Natural killer cell (primary cell): ENCODE data around the gene BICRA. TPM values are rescaled to one million over a fixed set of nuclear protein-coding genes. Genes with fewer than 3 reads are reported as not detected.
A peak's percentile ranks its signal among the peaks of the same experiment; 100 is the strongest.

Experiments used
- ATAC-seq, 3 donors: fragments of 150-1000 bp in 2 of 3; fragments of 200-7000 bp in 1 of 3; cut with Tn5 transposase; 1 replicate in 1 of 3; 2 replicates in 2 of 3; pipeline ENCODE4 v1.10.0; 2021; ENCODE audit warnings: mild to moderate bottlenecking in 2 of 3, moderate library complexity in 2 of 3
- DNase-seq, 2 donors: peaks; one replicate each; pipeline versions ENCODE4 v3.0.0 to v3.0.0-alpha.2; 2013 to 2021; ENCODE audit warnings: mixed read lengths in 1 of 2
- H3K27ac ChIP-seq: one replicate; pipeline ENCODE4 v1.5.1; 2013; ENCODE audit warnings: mild to moderate bottlenecking, low read length
- H3K27me3 ChIP-seq: one replicate; pipeline ENCODE4 v1.6.1; 2013; ENCODE audit warnings: low read length; ENCODE audit not compliant: control insufficient read depth, insufficient read depth
- H3K36me3 ChIP-seq: one replicate; pipeline ENCODE4 v1.6.1; 2013; ENCODE audit warnings: low read length; ENCODE audit not compliant: control insufficient read depth, insufficient read depth
- H3K4me1 ChIP-seq: one replicate; pipeline ENCODE4 v1.6.1; 2013; ENCODE audit warnings: low read length; ENCODE audit not compliant: control insufficient read depth, insufficient read depth
- H3K4me3 ChIP-seq: one replicate; pipeline ENCODE4 v1.5.1; 2013; ENCODE audit warnings: low read length
- H3K9me3 ChIP-seq: one replicate; pipeline ENCODE4 v1.6.1; 2013; ENCODE audit warnings: low read length; ENCODE audit not compliant: control insufficient read depth, insufficient read depth
- H3K27ac Mint-ChIP-seq, 2 donors: one replicate each; pipeline ENCODE4 v1.8.0; 2022; ENCODE audit warnings: mild to moderate bottlenecking in 2 of 2, mixed read lengths in 2 of 2, moderate library complexity in 1 of 2
- H3K27me3 Mint-ChIP-seq, 2 donors: one replicate each; pipeline ENCODE4 v1.8.0; 2022; ENCODE audit warnings: low read depth in 2 of 2, mixed read lengths in 2 of 2
- H3K36me3 Mint-ChIP-seq: one replicate; pipeline ENCODE4 v1.8.0; 2022; ENCODE audit warnings: mixed read lengths
- H3K4me1 Mint-ChIP-seq, 2 donors: one replicate each; pipeline ENCODE4 v1.8.0; 2022; ENCODE audit warnings: mixed read lengths in 2 of 2
- H3K4me3 Mint-ChIP-seq: one replicate; pipeline ENCODE4 v1.8.0; 2022; ENCODE audit warnings: mild to moderate bottlenecking, moderate library complexity, mixed read lengths
- H3K9me3 Mint-ChIP-seq, 2 donors: one replicate each; pipeline ENCODE4 v1.8.0; 2022; ENCODE audit warnings: mixed read lengths in 2 of 2
- WGBS: methylation state at CpG from one replicate; pipeline ENCODE4 v1.1.7; 2013; ENCODE audit warnings: missing lambda C conversion rate; ENCODE audit not compliant: insufficient coverage; 5-methylcytosine and 5-hydroxymethylcytosine counted together
- intact Hi-C: fragments of 100-400 bp; cut with micrococcal nuclease; formaldehyde crosslinking; loops from one replicate; pipeline ENCODE4 v1.14.2; 2022
- total RNA-seq, 4 donors: library from RNA; stranded (reverse); fragments of 120-200 nt in 1 of 4; gene quantifications; one replicate each; pipeline versions ENCODE4 v1.2.3 to v1.2.4, GENCODE V29; 2013 to 2022
- TF ChIP-seq, protein P1 (sequence below): fragments of 200-600 bp; IDR thresholded peaks from one replicate; pipeline ENCODE4 v1.8.0; 2022; ENCODE audit warnings: antibody characterized with exemption

Gene BICRA
- total RNA-seq, 3 donors from 2014 or later (not counting 1 experiment from before 2014, with no cell fraction given), result 31.9 to 37.4 (median 34.1) TPM

DNA sequence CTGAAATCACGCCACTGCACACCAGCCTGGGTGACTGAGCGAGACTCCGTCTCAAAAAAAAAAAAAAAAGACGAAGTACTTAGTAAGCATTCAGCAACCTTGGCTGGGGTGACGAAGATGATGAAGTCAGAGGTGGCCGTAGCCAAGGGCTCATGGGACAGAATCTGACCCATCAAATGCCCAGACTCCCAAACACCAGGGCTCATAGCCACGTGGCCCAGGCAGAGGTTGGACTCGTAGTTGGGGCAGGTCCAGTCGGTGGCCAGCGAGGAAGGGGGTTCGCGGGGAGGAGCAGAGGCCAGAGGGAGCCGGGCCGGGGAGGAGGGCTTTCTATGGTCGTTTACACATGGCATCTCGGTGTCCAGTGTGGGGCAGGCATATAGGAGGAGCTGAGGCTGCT is 52.2 kb downstream of the BICRA start:
- no peak for DNase-seq
- Mint-ChIP-seq H3K4me1 (peaks cover 39 to 44% of the 10 kb centered on the region in 2 donors), H3K4me3 (no peak overlapping the region), H3K27me3 (no peaks in the 10 kb centered on the region), H3K27ac (peak overlapping the region in 1 of 2 donors; percentile 33), H3K9me3 (no peaks in the 10 kb centered on the region), H3K36me3 (no peaks in the 10 kb centered on the region)
- Histone ChIP-seq H3K4me3 (no peak overlapping the region), H3K27ac (no peak overlapping the region), H3K36me3 (peaks cover 2% of the 10 kb centered on the region), H3K4me1 (peaks cover 10% of the 10 kb centered on the region), H3K9me3 (no peaks in the 10 kb centered on the region), H3K27me3 (no peaks in the 10 kb centered on the region)
- intact Hi-C loops, result no loop called here
- TF ChIP-seq, protein P1, sequence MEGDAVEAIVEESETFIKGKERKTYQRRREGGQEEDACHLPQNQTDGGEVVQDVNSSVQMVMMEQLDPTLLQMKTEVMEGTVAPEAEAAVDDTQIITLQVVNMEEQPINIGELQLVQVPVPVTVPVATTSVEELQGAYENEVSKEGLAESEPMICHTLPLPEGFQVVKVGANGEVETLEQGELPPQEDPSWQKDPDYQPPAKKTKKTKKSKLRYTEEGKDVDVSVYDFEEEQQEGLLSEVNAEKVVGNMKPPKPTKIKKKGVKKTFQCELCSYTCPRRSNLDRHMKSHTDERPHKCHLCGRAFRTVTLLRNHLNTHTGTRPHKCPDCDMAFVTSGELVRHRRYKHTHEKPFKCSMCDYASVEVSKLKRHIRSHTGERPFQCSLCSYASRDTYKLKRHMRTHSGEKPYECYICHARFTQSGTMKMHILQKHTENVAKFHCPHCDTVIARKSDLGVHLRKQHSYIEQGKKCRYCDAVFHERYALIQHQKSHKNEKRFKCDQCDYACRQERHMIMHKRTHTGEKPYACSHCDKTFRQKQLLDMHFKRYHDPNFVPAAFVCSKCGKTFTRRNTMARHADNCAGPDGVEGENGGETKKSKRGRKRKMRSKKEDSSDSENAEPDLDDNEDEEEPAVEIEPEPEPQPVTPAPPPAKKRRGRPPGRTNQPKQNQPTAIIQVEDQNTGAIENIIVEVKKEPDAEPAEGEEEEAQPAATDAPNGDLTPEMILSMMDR, result no peak
- no peak for ATAC-seq
- WGBS, result 96% methylated on average over 16 of the region's 16 CpGs

GRCh38 chr19:47661611-47662010 is 52.7 kb downstream of the BICRA start:
- Mint-ChIP-seq H3K9me3 (no peaks in the 10 kb centered on the region), H3K4me3 (no peak overlapping the region), H3K36me3 (no peaks in the 10 kb centered on the region), H3K27me3 (no peaks in the 10 kb centered on the region), H3K4me1 (peaks cover 39 to 44% of the 10 kb centered on the region in 2 donors), H3K27ac (peak overlapping the region in 1 of 2 donors; percentile 33)
- no peak for DNase-seq
- TF ChIP-seq, protein P1, result no peak
- no peaks in the 10 kb centered on the region for H3K27me3 ChIP-seq
- H3K4me1 ChIP-seq, result peaks cover 10% of the 10 kb centered on the region
- no peaks in the 10 kb centered on the region for H3K9me3 ChIP-seq
- H3K27ac ChIP-seq, result no peak overlapping the region
- no peak for ATAC-seq
- peaks cover 2% of the 10 kb centered on the region for H3K36me3 ChIP-seq
- WGBS, result 95% methylated on average over 4 of the region's 4 CpGs
- no peak overlapping the region for H3K4me3 ChIP-seq
- intact Hi-C loops, result no loop called here

DNA sequence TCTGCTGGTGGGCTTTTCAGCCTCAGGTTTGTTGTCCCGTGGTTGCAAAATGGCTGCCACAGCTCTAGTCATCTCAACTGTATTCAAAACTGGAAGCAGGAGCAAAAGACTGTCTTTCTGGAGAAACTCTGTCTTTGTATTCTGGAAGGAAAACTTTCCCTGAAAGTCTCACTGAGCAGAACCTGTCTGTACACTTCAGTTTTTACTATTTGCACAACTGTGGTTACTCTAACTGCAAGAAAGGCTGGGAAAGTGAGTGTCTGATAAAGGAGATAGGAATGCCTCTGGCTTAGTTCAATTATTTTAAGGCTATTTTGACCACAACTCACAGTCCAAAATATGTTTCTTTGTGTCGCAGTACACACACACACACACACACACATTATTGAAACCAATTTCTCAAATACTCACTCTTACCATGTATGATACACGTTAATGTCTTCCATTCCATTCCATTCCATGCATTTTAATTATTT is 54.5 kb downstream of the BICRA start:
- no peaks in the 10 kb centered on the region for H3K9me3 ChIP-seq
- H3K27me3 Mint-ChIP-seq, result no peaks in the 10 kb centered on the region
- no peaks in the 10 kb centered on the region for H3K9me3 Mint-ChIP-seq
- H3K4me3 ChIP-seq, result no peak overlapping the region
- no peaks in the 10 kb centered on the region for H3K36me3 Mint-ChIP-seq
- intact Hi-C loops, result no loop called here
- WGBS, result 94% methylated on average over 3 of the region's 3 CpGs
- no peak overlapping the region for H3K4me3 Mint-ChIP-seq
- H3K36me3 ChIP-seq, result peaks cover 5% of the 10 kb centered on the region
- no peak for DNase-seq
- ATAC-seq, result no peak
- H3K4me1 Mint-ChIP-seq, result peaks cover 39 to 45% of the 10 kb centered on the region in 2 donors
- H3K27me3 ChIP-seq, result no peaks in the 10 kb centered on the region
- H3K4me1 ChIP-seq, result peaks cover 10% of the 10 kb centered on the region
- TF ChIP-seq, protein P1, result no peak
- H3K27ac ChIP-seq, result no peak overlapping the region
- H3K27ac Mint-ChIP-seq, result peak overlapping the region in 1 of 2 donors; percentile 32
